Measurements from ENCODE around the gene MLX.
A peak's percentile ranks its signal among the peaks of the same experiment; 100 is the strongest.

MLX gene, protein sequence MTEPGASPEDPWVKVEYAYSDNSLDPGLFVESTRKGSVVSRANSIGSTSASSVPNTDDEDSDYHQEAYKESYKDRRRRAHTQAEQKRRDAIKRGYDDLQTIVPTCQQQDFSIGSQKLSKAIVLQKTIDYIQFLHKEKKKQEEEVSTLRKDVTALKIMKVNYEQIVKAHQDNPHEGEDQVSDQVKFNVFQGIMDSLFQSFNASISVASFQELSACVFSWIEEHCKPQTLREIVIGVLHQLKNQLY

DNA sequence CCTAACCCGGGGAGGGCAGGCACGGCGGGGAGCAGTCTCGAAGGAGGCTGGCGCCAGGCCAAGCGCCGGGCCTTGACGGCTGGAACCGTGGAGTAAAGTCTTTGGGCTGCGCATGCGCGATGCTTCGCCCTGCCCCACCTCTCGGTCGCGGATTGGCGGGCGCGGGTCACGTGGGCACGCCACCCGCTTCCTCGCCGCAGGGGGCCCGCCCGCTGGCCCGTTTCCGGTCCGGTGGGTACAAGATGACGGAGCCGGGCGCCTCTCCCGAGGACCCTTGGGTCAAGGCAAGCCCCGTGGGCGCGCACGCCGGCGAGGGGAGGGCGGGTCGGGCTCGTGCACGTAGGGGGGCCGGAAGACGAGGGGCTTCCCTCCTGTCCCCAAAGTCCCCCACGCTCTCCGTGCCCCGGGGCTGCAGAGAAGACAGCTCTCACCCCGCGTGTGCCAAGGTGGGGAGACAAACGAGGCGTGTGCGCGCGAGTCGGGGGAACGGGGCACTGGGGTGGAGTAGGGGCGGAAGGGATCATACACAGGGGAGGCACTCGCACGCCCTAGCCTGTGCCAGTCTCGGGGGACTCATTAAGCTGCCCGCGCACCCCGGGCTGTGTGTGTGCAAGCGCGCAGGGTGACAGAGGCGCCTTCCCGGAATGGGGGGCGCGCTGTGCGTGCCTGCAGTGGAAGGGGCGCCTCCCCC lies at the start of gene MLX:
TSS of gene MLX (plus strand) at position 218 of the 691 bp plus-strand sequence. CDS start at position 243, 25 bp downstream.
- no peak for DNase-seq (ENCODE audit: low read depth)

DNA sequence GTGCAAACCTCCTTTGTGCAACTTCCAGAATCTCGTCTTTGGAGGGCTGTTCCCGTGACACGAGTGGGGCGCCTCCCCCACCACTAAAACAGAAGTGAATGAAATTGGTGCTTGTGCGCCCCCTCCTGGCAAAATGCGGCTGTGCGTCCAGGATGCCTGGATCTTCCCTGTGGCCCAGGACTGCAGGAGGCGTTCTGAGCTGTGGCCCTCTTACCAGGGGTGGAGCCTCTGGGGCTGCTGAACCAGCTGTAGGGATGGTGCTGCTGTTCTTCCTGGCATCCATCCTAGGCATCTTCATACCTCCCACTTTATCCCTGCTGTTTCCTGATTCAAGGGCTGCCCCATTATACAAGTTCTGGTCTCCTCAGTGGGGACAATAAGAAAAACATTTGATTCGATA lies 49.4 kb upstream of the MLX start:
- DNase-seq (ENCODE audit: low read depth), result no peak

DNA sequence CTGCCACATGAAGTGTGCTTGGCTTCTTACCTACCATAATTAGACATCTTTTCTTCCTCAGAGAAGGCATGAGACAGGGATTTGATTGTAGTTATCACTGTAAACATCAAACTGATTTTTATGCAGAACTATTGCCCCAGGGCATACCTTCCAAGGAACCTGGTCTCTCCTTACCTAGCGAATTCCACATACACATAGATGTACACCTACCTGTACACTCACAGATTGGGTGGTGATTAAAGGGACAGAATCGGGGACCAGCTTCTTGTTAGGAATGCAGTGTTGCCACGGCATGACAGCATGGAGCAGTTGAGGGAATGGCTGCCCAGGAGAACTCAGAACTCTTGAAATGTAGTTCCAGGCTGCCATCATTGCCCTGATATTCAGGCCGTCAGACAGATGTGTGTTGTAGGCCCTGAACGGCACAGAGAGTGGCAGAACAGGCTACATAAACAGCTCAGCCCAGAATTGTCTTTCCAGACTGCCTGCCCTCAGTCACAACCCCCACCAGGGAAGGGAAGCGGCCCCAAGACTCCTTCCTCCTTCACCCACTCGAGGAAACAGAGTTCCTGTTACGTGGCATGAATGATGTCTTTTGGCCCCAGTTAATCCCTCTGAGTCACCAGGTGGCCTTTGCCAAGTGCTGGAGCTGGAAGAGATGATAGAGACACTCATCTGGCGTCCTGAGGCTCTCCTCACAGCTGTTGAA lies 48.7 kb upstream of the MLX start:
- DNase-seq (ENCODE audit: low read depth), result no peak

DNA sequence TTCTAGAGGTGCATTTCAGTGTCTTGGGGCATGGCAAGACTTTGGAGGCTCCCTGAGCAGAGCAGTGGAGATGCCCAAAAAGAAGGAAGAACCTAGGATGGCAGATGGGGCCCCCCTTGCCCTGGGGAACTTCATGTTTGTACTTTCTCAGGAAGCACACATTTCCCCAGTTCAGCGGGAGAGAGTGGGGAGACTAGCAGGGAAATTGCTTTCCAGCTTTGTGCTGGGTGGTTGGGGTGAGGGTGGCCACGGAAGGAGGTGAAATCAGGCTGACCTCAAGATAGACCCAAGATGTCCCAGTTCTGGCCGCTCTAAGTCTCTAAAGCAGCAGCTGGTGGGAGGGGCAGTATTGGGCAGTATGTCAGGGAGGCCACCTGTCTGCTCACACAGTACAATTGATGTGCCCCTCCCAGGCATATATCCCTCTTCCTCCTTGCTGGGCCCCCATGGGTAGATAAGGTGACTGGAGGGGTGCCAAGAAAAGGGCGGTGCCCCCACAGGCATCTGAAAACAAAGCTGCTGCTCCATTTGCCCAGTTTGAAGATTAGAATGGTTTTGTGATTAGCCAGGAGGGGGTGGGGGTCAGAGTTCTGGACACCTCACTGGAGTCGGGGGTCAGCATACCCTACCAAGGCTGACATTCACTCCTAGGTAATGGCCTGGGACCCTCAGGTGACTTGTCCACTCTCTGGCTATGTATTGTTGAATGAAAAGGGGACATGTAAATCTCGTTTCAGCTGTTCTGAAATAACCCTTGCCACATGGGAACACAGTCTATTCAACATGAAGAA lies 48.0 kb upstream of the MLX start:
- no peak for DNase-seq (ENCODE audit: low read depth)

DNA sequence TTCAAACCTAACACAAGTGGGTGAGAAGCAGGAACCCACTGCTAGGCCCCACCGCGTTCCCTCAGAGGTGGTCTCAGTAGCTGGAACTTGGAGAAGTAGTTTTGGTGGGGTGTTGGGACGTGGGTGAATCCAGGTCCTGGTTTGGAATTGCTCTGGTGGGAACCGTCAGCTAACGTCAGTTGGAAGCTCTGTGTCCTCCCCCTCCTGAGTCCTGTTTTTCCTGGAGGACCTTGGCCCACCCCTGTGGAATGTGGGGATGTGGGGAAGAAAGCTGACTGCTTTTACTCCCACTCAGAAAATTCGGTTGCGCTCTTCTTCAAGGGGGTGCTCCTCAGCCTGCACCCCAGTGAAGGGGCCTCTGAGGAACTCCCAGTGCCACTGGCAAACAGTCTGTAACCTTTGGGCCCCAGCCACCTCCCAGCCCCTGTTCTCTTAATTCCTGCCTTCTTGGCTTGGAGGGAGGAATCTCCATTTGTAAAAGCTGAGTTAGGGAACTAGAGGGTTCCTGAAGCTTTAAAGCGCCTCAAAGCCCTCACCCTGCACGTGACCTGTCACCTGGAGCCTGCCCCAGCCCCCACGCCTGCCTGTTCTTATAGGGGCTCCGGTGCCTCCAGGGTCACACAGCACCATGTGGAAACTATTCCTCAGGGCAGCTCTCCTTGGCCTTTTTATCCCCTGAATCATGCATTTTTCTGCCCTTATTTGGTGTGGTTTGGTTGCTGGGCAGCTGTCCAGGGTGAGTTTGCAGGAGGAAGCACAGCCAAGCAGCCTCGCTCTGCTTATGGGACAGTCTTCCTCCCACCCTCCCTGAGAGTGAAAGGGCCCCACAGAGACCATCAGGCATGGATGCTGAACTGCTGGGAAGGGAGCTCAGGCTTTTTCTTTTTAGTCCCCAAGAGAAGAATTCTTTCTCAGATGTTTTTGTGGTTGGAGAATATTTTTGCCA lies 47.1 kb upstream of the MLX start:
- peak; percentile 92 for DNase-seq (ENCODE audit: low read depth)

DNA sequence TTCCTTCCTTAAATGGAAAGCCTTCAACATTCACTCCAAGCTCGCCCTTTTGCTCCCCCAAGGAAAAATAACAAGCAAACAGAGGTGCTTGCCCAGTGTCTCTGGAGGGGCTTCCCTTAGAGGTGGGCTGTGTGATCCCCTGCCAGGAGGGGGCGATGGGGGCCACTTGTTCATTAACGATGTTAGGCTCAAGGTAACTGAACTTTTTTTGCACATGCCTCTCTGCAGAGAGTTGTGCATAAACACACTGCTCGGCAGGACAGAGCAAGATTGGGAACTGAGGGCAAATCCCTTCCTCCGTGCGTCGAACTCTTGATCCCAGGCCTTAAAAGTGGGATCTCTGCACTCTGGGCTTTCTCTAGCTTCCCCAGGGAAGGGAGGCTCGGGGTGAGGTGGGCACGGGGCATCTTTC lies 46.4 kb upstream of the MLX start:
- no peak for DNase-seq (ENCODE audit: low read depth)

DNA sequence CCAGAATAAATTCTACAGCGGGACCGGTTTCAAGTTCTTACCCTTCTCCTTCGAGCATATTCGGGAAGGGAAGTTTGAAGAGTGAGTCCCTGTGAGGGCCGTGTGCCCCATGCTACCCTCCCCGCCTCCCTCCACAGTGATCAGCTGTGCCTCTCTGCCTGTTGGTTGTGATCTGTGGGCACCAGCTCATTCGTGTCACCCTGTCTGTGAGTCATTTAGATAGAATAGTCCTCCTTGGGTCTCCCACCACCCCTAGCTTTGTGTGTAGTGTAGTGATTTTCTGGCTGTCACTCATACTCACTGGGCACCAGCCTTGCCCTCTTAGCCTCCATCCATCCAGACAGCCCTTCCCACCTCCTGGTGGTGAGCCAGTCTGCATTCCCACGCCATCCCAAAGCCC lies 45.9 kb upstream of the MLX start:
- no peak for DNase-seq (ENCODE audit: low read depth)

DNA sequence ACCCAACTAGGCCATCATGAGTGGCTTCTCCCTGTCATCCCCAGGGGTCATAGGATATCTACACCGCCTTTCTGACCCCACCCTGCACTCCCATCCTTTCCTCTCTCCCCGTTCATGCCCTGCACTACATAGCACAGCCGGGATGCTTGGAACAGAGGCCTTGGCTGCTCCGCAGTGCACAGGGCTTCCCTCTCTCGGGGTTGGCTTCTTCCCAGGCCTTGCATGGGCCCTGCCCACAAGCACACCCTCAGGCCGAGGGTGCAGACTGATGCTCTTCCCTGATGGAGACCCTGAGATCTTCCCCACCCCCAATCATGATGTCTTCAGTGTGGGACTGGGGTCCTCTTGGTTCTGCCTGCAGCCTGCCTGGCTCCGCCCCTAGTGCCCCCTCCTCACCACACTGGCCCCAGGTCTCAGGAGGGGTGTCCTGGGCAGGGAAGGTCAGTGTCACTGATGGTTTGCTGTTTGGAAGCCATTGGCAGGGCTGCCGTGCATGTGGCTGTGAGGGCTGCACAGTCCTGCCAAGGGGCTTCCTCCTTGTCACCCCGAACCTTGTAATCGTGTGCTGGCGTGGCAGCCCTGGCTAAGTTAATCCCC lies 45.1 kb upstream of the MLX start:
- DNase-seq (ENCODE audit: low read depth), result no peak

DNA sequence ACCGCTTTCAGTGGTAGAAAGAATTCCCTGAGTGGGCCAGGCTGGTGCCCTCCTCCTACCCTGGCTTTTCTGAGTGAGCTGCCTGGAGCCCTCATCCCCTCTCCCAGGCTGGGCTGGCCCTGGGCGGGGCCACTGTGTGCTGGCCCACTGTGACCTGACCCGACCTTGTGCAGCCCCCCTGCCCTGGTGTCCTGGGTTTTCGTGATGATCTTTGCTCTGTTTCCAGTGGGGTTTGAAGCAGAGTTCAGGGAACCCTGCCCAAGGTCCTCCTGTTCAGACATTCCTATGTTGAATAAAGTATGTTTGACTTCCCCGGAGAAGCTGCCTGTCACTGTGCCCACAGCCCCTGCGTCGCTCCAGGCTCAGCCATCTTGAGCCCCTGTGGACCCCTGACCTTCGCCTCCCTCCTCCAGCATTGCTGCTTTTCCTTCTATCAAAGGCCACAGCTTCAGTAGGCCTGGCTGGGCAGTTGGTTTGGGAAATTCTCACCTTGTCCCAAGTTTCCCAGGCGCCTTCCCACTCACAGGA lies 44.6 kb upstream of the MLX start:
- no peak for DNase-seq (ENCODE audit: low read depth)

DNA sequence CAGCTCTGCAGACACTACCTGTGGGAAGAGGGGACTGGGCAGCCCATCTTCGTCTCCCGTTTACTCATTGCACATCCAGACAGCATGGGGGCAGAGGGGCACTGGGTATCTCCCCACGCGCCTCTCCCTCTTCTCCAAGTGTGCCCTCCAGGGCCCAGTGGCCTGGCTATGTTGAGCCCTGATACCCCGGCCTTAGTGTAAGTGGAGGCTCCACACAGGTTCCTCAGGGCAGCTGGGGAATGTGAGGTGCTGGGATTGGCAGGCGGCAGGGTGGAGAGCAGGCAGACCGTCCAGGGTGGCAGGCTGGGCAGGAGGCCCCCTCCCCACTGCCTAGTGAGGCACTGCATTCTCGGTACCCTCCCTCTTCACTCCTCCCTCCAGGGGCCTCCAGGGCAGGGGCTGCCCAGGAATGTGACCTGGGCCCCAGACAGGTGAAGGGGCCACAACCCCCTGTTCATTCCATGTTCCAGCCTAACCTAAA lies 44.1 kb upstream of the MLX start:
- no peak for DNase-seq (ENCODE audit: low read depth)

DNA sequence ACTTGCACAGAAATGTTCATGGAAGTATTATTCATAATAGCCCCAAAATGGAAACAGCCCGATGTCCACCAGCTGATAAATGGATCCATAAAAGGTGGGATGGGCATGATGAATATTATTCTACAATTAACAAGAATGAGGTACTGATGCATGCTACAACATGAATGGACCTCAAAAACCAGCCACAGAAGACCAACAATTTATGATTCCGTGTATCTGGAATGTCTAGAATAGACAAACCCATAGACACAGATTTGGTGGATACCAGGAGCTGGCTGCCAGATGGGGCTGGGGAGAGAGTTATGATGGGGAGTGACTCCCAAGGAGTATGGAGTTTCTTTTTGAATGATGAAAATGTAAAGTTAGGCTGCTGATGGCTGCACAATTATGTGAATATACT lies 41.7 kb upstream of the MLX start:
- DNase-seq (ENCODE audit: low read depth), result no peak

DNA sequence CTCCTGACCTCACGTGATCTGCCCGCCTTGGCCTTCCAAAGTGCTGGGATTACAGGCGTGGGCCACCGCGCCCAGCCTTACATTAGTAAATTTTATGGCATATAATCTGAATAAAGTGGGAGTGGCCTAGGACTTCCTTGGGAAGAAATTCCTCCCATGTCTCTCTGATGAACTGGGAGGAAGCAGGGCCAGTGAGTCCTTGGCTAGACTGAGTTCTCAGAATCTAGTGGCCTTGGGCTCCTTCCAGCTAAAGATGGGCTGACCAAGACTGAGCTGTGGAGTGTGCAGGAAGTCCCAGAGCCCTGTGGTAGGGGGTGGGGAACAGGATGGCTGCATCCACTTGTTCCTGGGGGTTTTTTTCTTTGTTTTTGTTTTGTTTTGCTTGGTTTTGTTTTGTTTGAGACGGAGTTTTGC lies 40.9 kb upstream of the MLX start:
- DNase-seq (ENCODE audit: low read depth), result no peak

DNA sequence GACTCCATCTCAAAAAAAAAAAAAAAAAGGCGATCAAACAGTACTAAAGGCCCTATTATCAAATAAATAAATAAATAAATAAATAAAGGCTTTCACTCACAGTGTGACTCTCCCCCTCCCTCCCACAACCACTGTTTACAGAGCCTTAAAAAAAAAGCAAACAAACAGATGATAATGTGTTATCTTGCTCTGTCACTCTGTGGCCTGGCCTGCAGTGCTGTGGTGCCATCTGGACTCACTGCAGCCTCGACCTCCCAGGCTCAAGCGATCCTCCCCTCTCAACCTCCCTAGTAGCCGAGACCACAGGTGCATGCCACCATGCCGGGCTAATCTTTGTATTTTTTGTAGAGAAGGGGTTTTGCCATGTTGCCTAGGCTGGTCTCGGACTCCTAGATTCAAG lies 39.0 kb upstream of the MLX start:
- no peak for DNase-seq (ENCODE audit: low read depth)

DNA sequence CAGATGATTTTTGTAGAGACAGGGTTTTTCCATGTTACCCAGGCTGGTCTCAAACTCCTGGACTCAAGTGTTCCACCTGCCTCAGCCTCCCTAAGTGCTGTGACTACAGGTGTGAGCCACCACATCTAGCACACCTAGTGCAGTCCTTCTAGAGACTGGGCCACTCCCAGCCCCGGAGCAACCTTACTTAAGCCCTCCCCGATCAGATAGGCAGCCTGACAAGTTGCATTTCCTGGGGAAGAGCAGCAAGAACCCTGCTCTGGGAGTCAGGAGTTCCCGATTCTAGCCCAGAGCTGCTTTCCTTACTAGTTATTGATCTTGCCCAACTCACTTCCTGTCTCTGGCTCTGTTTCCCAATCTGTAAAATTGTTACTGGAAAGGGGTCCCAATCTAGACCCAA lies 37.8 kb upstream of the MLX start:
- DNase-seq (ENCODE audit: low read depth), result no peak

DNA sequence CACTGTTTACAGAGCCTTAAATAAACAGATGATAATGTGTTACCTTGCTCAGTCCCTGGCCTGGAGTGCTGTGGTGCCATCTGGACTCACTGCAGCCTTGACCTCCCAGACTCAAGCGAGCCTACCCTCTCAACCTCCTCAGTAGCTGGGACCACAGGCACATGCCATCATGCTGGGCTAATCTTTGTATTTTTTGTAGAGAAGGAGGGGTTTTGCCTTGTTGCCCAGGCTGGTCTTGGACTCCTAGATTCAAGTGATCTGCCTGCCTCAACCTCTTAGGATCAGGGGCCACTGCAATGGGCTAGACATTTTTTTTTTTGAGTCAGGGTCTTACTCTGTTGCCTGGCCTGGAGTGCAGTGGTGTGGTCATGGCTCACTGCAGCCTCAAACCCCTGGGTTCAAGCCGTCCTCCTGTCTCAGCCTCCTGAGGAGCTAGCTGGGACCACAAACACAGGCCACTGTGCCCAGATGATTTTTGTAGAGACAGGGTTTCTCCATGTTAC lies 35.9 kb upstream of the MLX start:
- no peak for DNase-seq (ENCODE audit: low read depth)

DNA sequence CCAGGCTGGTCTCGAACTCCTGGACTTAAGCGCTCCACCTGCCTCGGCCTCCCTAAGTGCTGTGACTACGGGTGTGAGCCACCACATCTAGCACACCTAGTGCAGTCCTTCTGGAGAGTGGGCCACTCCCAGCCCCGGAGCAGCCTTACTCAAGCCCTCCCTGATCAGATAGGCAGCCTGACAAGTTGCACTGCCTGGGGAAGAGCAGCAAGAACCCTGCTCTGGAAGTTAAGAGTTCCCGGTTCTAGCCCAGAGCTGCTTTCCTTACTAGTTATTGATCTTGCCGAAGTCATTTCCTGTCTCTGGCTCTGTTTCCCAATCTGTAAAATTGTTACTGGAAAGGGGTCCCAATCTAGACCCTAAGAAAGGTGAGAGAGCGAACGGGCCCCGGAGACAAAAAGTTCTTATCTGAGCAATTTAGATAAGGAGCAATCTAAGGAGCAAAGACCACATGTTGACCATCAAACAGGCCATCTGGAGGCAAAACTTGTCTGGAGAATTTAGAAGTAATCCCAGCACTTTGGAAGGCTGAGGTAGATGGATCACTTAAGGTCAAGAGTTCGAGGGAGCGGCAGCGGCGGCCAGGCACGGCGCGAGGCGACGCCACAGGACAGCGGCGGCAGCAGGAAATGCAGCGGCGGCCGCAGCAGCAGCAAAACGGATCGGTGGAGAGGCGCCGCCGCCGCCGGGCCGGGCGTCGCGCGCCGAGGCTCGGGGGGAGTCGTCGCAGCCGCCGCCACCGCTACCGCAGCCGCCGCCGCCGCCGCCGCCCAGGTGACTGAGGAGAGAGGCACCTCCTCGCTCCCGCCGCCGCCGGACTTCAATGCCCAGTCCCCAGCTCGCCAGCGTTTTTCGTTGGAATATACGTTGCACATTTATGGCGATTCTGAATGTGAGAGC lies 35.2 kb upstream of the MLX start:
- no peak for DNase-seq (ENCODE audit: low read depth)

DNA sequence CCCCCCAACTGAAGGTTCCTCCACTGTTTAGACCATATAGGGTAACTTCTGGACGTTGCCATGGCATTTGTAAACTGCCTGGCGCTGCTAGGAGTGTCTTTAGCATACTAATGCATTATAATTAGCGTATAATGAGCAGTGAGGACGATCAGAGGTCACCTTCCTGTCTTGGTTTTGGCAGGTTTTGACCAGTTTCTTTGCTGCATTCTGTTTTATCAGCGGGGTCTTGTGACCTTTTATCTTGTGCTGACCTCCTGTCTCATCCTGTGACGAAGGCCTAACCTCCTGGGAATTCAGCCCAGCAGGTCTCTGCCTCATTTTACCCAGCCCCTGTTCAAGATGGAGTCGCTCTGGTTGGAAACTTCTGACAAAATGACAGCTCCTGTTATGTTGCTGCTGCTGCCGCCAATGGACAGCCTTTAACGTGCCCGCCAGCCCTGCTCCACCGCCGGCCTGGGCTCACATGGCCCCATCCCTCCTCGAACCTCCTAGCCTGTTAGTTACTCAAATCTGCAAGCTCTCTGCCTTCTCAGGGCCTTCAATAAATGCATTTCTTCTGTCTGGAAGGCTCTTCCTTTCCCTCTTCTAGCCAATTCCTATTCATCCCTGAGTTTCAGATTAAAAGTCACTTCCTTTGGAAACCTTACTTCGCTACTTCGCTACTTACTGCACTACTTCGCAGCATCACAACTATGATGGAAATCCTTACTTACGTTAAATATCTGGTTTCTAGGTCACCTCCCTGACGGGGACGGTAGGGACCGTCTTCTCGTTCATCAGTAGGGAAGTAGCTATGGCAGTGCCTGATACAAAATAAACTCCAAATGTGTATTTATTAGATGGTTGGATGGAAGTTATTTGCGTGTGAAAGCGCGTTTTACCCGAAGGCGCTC lies 31.5 kb upstream of the MLX start:
- no peak for DNase-seq (ENCODE audit: low read depth)

DNA sequence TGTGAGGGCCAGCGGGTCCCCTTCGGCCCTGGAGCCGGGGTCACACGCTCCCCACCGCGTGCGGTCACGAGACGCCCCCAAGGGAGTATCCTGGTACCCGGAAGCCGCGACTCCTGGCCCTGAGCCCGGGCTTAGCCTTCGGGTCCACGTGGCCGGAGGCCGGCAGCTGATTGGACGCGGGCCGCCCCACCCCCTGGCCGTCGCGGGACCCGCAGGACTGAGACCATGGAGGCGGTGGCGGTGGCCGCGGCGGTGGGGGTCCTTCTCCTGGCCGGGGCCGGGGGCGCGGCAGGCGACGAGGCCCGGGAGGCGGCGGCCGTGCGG lies 30.9 kb upstream of the MLX start, which contains the start of gene NAGLU:
TSS of gene NAGLU (plus strand) at position 194 of the 324 bp plus-strand sequence. CDS start at position 226, 32 bp downstream.
- DNase-seq (ENCODE audit: low read depth), result no peak
